GM21619 (cell line): ENCODE results near the gene DHRS3.

Source experiments
- ATAC-seq: cut with Tn5 transposase; IDR thresholded peaks from one replicate; pipeline ENCODE4 v1.9.1; 2021; ENCODE audit not compliant: unreplicated experiment

DHRS3 gene

DNA sequence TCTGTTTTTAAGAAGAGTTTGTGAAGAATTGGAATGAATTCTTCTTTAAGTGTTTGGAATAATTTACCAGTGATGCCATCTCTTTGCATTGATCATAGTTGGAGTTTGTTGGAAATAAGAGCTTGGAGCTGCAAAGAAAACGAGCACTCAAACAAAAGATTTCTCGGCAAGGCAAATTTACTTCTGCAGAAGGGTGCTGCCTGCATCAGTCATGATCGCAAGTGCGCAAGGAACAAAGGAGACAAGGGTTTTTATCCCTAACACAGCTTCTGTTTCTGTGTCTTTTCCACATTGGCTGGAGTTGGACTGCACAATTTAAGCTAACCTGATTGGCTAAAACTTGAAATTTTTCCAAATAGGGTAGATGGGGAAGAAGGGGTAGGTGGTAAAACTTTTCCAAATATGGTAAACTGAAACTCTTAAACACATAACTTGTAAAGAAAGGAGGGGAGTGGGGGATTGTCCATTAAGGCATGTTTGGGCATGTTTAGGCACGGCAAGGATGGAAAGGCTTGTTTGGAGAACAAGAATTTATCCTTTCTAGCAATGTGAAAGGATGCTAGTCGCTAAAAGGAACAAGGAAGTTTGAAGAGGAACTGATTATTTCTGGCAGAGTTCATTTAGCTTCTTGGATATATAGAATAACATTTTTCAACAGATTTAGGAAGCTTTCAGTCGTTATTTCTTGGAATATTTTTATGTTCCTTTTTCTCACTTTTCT lies 22.4 kb upstream of the DHRS3 start:
- ATAC-seq = no peak

DNA sequence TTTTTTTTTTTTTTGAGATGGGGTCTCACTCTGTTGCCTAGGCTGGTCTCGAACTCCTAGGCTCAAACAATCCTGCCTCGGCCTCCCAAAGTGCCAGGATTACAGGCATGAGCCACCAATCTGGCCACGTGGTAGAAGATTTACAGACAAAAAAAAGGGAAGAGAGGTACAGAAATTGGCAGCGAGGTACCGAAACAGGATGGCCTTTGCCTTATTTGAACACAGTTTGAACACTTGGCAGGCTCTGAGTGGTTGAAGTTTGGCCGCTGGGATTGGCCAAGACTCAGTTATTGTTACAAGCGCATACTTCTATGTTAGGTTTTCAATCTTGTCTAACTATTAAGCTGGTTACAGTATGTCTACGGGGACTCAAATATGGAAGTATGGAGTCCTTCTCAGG lies 19.7 kb upstream of the DHRS3 start:
- ATAC-seq = no peak

DNA sequence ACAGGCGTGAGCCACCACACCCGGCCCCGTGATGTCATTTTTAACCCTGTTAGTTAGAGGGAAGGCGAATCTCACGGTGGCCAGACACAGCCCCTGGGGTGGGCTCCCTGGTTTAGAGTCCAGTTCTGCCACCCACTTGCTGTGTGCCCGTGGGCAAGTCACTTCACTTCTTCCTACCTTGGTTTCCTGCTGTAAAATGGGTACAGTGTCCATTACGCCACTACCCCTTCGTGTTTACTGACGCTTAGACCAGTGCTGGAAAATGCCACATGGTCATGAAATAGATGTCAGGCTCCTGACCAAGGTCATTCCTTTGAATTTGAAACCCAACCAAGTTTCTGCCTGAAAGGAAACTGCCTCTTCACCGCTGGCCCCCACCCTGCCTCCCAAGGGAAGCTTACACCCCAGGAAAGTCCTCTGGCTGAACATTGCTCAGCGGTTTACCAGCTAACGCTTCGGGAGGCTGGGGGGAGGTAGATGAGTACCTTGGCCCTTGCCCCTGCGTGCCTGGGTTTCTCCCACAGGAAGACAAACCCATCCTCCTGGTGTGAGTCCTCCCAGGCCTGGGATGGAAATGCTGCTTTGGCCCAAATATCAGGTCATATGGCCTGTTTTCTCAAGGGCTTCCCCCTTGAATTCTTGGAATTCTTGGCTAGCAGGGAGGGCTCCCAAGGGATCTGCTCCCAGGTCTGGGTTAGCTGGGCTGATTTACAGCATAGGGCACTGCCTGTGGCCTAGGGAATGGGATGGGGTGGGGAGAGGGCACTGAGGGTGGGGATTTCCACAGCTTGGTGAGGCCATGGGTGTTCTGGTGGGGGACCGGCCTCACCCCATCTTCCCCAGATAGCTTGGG lies 18.3 kb upstream of the DHRS3 start:
- no peak for ATAC-seq

DNA sequence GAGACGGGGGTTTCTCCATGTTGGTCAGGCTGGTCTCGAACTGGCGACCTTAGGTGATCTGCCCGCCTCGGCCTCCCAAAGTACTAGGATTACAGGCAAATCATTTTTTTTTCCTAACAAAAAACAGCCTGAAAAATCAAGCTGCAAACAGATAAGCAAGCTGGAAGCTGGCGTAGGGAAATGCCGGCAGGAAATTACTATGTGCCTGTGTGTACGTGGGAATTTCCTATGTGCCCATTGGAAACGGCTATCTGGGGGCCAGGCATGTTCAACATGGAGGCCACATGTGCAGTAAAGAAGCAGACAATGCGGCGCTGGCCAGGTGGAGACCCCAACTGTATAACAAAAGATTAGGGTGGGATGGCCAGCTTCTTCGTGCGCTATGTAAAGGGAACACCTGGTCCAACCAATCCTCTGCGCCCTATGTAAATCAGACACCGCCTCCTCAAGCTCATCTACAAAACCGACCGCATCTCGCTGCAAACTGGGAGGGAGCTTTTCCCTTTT lies 16.7 kb upstream of the DHRS3 start:
- ATAC-seq = no peak

DNA sequence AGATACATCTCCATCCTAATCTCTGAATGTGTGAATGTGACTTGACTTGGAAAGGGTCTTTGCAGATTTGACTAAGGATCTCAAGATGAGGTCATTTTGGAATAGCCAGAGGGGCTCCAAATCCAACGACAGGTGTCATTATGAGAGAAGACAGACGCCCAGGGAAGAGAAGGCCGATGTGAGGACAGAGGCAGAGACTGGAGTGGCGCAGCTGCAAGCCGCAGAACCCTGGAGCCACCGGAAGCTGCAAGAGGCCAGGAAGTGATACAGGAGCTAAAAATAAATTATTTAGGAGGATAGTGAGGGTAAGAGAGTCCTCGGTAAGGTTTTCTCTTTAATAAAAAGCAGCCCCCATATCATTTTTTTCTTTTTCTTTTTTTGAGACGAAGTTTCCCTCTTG lies 16.1 kb upstream of the DHRS3 start:
- ATAC-seq = no peak

DNA sequence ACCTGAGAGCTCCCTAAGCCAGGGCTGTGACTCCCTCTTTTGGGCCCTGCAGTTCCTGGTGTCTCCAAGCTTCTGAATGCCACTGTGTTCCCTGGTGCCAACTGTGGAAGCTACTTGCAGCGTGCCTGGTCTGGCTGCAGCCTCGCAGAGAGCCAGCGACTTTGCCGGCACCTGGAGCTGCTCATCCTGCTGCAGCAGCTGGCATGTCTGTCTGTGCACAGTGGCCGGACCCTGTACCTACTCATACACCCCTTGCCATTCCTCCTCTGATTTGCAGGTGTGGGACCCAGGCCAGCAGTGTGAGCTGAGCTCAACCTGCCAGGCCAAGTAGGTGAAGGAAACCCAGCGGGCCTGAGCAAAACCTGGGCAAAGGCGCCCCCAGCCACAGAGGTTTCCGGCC lies 13.6 kb upstream of the DHRS3 start:
- ATAC-seq = no peak

DNA sequence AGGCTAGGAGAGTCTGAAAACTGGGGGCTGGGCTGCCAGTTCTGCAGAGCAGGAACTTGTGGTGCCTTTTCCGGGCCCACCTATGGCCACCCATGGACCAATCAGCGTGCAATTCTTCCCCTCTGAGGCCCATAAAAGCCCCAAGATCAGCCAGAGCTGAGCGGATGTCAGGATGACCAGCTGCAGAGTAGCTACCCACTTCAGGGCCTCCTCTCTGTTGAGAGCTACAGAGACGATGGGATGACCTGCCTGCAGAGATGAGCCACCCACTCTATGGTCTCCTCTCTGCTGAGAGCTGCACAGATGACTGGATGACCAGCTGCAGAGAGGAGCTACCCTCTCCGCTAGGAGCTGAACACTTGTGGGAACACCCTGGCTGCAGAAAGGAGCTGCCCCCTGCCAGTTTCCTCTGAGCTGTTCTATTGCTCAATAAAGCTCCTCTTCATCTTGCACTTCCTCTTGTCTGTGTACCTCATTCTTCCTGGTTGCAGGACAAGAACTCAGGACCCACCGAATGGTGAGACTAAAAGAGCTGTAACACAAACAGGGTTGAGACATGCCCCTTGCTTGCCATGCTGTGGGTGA lies 13.0 kb upstream of the DHRS3 start:
- no peak for ATAC-seq

DNA sequence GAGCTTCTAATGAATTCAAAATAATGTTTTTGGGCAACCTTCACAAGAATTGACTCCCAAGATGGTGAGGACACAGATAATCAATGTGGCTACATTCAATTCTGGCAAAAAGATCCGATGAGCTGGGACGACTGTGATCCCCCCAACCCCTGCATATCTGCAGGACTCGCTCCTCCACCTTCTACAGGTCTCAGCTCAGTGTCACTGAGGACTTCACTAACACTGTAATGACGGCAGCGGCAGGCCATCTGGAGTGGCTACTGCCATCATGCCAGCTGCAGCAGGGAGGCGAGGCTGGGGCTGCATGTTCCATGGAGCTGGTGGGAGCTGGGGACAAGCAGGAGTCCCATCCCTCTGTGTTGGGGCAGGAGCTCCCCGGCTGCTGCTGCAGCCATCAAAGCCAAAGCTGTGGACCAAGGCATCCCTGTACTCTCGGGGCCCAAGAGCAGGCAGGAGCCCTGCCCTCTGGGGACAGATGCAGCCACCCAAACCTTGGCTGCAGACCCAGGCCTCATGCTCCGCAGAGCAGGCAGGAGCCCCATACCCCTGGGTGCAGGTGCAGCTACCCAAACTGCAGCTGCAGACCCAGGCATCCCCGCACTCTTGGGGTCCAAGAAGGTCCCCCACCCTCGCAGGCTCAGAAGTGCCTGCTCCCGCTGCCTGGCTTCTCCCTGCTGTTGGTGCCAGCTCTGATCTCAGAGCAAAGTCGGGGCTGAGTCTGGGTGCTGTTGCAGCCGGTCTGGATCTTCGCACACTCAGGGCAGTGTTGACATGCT lies 12.2 kb upstream of the DHRS3 start:
- ATAC-seq = no peak

DNA sequence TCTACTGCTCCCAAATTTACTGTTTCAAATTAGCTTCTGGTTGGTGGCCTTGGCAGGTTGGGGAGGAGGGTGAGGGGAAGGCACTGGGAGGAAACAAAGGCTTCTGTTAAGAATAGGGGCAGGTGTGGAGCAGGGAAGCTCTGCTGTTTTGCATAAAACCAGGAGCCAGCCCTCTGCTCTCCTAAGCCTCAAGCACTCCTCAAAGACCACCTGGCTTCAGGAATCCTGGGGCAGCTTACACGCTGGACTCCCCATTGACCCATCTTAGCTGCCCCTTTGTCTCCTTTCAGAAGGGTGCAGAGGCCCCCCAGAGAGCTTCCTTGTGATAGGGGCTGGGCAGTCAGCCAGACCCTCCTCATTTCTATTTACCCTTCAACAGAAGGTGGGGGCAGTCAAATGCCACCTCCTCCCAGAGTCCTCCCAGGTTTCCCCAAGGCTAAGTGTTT lies 11.5 kb upstream of the DHRS3 start:
- no peak for ATAC-seq

DNA sequence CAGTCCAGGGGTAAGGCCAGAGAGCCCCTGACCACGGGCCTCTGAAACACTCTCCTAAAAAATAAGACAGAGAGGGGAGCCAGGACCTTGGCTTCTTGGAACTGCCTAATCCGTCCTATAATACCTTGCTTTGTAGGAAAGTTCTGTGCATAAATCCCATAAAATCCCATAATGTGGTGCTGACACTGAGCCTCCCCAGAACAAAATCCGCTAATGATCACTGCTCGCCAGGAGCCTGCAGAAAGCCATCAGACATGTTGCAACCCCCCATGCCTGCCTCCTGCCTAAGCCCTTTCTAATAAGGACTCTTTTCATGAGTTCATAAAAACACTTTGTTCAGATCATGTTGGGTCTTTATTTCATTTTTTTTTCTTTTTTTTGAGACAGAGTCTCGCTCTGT lies 9.3 kb upstream of the DHRS3 start:
- no peak for ATAC-seq

DNA sequence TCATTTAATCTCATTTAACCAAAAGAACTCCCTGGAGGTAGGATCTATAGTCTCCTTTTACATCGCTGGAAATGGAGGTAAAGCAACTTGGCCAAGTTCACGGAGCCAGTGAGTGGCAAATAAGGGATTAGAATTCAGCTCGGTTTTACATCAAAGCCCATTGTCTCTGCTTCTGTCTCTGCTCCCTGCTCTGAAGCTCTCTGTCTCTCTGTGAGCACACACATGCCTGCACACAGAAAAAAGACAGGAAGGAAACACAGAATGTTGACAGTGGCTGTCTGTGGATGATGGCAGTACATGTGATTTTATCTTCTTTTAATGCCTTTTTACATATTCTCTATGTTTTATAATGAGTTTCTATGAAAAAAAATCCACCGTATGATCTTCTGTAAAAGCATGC lies 8.9 kb upstream of the DHRS3 start:
- no peak for ATAC-seq

DNA sequence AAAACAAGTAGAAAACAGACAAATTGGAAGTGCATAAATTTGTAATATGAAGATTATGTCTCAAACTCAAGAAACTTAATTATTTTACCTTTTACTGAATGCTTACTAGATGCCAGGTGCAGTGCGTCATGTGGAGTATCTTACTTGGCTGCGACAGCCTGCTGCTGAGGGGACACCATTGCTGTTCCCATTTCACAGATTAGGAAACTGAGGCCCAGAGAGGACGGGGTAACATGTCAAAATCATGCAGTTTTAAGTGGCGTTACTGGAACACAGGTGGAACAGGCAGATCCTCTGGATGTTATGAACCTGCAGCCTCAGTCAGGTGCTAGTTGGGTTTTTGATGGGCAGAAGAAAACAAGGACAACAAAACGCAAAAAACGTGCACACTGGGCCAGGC lies 7.3 kb upstream of the DHRS3 start:
- no peak for ATAC-seq

DNA sequence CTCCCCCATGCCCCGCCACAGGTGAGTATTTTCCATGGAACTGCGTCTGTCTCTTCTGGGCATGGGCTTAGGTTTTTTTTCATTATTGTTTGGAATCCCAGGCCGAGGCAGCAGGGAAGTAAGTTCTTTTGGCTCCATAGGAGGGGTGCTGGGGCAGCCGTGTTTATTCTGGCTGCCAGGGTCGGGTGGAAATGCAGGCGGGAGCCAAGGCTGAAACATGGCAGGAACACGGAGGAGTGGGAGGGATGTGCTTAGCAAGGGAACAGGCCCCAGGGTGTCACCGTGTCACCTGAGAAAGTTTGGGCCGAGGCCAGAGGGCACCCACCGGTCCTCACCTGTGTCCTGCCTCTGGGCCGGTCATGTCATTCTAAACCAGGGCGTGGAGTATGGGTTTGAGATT lies 4.5 kb upstream of the DHRS3 start:
- ATAC-seq = no peak

DNA sequence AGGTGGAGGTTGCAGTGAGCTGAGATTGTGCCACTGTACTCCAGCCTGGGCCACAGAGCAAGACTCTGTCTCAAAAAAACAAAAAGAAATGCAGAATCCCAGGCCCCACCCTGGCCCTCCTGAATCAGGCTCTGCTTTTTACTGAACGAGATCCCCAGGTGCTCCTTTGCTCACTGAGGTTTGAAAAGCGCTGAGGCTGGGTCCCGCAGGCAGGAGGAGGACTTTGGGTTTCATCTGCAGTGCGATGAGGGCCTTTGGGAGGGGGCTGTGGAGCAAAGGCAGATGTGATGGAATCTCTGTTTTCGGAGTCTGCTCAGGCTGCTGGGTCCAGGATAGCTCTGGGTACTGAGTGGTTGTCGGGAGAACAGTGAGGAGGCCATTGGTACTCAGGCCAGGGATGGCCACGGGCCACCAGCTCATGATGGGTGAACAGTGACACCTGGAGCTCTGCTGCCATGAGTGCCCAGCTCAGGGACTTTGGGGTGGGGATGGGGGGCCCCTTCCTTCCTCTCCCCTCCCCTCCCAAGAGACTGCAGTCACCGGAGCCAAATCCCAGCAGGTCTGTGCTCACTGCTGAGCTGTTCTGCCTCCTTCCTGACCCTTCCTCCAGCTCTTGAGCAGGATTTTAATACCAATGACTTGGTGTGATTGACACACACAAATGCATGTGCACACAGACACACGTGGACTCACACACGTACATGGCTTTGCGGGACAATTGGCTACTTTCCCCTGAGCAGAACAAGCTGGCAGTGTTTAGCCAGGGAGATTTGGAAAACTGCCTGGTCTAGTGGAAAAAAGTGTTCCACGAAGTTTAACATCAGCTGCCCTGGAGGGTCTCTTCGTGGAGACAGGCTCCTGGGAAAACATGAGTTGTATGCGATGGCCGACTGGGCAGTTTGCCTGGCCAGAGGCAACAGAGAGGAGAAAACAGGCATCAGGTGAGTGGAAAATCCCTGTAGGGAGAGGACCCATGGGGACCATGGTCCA lies 3.6 kb upstream of the DHRS3 start:
- no peak for ATAC-seq

DNA sequence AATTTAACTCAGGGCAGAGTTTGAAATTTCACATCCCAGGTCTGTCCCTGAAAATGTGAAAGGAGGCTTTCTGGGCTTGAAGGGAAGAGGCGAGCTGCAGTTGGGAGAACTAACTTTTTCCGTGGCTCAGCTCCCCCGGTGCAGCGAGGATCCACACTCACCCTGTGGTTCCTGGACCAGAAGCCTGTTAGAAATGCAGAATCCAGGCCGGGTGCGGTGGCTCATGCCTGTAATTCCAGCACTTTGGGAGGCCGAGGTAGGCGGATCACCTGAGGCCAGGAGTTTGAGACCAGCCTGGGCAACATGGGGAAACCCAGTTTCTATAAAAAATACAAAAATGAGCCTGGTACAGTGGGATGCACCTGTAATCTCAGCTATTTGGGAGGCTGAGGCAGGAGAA lies 2.9 kb upstream of the DHRS3 start:
- no peak for ATAC-seq

DNA sequence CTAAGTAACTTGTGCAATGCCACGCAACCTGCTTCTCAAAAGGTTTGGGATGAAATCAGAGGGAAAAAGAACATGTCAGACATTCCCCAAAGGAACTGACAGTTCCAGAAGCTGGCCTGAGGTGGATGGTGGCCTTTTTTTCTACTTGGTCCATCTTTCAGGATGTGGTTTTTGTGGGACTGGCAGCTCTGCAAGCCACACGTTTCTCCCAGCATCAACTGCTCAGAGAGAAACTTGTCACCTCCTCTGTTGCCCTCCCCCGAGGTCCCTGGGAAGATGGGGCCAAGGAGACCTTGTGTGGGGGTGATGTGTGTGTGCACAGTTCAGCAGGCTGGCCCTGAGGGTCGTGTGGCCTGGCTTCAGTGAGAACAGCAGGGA lies 2.5 kb upstream of the DHRS3 start:
- no peak for ATAC-seq

DNA sequence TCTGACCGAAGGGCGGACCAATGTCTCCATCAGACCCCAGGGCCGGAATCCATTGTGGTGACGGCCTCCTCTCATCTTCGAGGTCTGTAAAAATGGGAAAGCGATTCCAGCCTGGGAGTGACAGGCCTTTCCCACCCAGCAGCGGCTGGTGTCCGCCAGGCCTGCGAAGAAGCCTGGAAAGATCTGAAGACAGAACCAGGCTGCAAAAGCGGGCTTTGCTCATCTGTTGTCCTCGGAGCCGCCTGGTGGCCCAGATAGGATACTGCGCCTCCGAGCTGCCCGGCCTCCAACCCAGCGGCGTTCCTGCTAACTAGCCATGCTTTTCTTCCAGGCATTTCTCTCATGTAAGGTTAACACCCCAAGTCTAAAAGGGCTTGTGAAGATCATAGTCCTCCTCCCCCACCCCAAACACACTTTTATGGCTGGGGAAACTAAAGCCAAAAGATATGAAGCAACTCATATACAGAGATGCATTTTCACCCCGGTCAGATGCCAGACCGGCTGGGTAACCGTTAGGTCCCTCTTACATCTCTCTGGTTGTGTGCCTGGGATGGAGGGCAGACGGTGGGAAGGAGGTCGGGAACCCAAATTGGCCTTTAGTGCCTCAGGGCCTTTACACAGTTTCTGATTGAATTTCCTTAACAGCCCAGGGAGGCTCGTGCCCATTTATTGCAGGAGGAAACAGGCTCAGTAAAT lies 1.9 kb upstream of the DHRS3 start:
- ATAC-seq = no peak

DNA sequence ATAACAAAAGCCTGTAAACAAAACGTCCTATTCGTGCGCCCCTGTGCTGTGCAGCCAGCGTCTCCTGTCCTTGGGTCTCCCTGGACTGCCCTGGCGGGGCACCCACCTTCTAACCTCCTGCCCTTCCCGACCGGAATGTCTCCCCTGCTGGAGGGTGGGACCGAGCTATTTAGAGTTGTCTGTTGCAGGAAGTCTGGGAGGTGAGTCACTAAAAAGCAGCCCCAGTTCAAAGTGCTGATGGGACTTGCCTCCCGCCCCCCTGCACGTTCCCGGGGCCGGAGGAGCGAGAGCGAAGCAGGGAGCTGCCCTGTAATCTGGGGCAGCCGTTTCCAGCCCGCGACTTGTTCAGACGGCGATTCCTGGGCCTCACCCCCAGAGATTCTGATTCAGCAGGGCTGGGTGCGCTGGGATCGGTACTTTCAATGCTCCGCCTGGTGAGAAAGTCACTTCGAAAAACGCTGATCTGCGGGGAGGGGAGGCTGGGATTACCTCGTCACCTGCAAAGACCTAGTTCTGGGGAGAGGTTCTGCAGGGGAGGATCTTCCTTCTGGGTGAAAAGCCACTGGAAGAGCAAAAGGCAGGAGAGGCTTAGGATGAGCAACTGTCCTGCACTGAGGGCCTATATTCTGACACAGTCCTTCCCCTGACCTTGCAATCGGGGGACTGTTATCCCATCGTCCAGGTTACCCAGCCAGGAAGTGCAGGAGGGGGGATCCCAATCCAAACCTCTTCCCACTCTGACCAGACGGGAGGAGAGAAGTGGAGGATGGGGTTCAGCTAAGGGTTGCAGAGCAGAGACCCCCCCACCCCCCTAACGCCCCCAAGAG lies 1.2 kb upstream of the DHRS3 start:
- no peak for ATAC-seq

DNA sequence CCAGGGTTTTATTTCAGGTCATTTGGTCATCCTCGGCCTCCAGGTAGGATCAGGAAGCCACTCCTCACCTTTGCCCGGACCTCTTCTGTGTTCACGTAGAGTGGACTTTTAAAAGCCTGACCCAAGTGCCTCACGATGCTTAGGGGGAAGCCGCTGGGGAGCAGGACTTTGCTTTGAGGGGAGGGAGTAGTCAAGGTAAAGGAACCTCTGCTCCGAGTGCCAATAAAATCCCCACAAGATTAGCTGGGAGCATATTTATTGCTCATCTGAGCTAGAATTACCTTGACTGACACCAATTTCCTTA lies 603 bp upstream of the DHRS3 start:
- ATAC-seq = no peak
